Keratinocyte (primary cell): ENCODE results near the gene CARMIL1.

Source experiments
- CTCF ChIP-seq, 3 experiments: IDR thresholded peaks in 1 of 3; conservative IDR thresholded peaks in 1 of 3; optimal IDR thresholded peaks in 1 of 3; 2 replicates in 2 of 3; 3 replicates in 1 of 3; pipeline versions ENCODE3 to v1.5.1; 2011; ENCODE audit warnings: low read length in 3 of 3, mild to moderate bottlenecking in 3 of 3, moderate library complexity in 2 of 3, control low read depth in 1 of 3, inconsistent platforms in 1 of 3; ENCODE audit not compliant: insufficient read depth in 2 of 3; ENCODE audit errors: extremely low read depth in 1 of 3
- EZH2 ChIP-seq: IDR thresholded peaks from one replicate; pipeline ENCODE4 v1.6.1; 2012; ENCODE audit warnings: inconsistent platforms, mild to moderate bottlenecking, low read length, moderate library complexity

GRCh38 chr6:25250878-25251277 lies 28.3 kb upstream of the CARMIL1 start:
- no peak for TF ChIP-seq CTCF (optimal IDR thresholded peaks at IDR 0.05 in 1 of 3, IDR thresholded peaks at IDR 0.05 in 1 of 3, conservative IDR thresholded peaks at IDR 0.05 in 1 of 3; ENCODE audit: extremely low read depth in 1 of 3, insufficient read depth in 2 of 3, low read length in 3 of 3)
- no peak for TF ChIP-seq EZH2
